IPS-18c (cell line): Measurements from ENCODE around the gene BARHL2.

Experiments used
- H3K4me3 ChIP-seq: 2 replicates; pipeline ENCODE4 v1.7.0; 2013; ENCODE audit warnings: low read depth, mild to moderate bottlenecking, low read length, moderate library complexity; ENCODE audit not compliant: insufficient read depth
- H3K9me3 ChIP-seq: one replicate; pipeline ENCODE4 v1.6.1; 2013; ENCODE audit warnings: mild to moderate bottlenecking, low read length, moderate library complexity; ENCODE audit not compliant: control insufficient read depth, insufficient read depth

BARHL2 gene

DNA sequence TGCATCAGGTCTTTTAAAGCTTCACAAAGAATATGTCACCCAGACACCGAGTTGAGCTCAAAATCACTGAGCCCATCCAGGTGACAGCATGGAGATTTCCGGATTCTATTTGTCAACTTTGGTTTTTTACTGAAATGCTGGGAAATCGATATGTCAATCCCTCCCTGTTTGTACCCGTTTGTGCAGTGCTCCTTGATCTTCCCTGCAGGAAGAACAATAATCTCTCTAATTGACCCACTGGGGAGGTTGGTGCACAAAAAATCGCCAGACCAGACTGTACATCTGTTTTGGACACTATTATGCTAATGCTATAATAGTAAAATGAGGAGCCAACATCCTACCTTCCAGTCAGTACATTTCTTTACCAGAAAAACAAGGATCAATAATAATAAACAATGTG lies 1.8 kb downstream of the BARHL2 start:
- Histone ChIP-seq H3K9me3 (no peaks in the 10 kb centered on the region), H3K4me3 (no peak overlapping the region)

DNA sequence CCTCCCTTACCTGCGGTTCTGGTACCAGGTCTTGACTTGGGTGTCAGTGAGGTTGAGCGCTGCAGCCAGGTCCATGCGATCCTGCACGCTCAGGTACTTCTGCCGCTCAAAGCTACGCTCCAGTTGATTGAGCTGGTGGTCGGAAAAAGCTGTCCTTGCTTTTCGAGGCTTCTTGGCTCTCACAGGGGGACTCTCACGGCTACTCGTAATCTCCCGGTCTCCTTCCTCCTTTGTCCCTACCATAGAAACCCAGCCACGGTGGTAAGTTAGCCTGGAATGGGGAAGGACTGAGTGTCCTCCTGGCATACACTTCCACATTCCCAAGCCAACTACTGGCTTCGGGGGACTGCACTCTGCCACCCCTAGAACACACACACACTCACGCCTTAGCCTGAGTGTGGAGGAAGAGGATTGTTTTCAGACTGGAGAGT lies 2.6 kb downstream of the BARHL2 start:
- Histone ChIP-seq H3K9me3 (no peaks in the 10 kb centered on the region), H3K4me3 (no peak overlapping the region)

DNA sequence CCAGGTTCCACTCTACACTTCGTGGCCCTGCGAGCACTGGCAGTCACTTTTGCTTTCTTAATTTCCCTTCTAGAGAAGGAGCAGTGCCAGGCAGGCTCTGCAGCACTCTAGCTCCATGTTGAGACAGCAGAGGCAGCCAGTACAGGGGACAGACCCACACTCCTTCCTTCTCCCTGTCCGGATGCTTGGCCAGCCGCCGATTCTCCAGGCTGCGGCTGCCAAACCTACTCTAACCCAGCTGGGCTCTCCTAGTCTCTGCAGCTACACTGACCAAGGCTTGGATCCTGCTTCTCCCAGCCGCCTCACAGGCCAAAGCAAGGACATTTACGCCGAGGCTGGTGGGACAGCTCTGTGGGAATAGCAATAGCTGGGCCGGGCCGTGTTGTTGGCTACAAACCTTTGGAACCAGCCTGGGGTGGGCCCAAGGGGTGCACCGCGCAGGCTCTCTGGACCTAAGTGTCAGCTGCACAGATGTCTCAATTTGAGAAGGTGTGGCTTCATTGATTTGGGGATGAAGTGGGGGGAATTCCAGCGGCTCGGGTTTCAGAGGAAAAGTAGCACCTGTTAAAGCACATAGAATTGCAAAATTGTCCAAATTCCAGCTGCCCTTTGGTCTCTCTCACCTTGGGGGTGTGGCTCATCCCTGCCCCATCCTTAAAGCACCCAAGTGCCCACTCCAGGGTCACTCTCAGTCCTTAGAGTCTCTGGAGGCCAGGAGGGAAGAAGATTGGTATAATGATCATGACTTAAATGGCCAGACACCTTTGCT lies 3.2 kb downstream of the BARHL2 start:
- Histone ChIP-seq H3K4me3 (no peak overlapping the region), H3K9me3 (no peaks in the 10 kb centered on the region)

DNA sequence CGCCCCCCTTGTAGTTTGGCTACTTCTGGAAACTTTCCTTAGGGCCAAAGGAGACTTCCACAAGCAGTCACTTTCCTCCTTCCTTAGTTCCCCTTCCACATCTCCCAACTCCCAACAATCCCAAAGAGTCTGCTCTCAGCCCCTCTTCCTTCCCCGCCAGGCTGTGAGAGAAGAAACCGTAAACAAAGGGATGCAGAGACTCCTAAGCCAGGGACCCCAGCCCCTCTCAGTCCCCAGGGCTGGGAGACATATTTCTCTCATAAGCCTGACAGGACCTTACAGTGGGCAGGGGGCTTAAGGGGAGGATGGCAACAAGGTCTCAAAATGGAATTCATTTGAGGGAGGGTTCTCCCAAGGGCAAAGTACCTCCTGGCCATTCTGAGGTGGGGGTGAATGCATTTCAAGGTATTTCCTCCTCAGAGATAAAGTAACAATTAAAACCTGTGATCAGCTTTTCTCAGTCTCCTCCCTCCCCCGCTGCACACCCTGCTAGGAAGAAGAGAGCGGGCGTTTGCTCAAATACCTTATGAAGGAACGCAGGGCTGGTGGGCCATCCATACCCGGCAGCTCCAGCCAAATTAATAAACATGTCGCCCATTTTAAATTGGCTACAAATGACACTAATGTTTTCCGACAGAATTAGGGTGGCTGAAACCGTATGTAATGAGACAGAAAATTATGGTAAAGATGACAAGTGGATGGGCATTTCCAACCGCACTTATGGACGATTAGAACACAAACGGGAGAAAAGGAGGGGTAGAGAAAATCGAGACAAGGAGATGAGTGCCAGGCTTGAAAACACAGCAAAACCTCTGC lies 4.0 kb downstream of the BARHL2 start:
- no peak overlapping the region for H3K4me3 ChIP-seq
- H3K9me3 ChIP-seq: peaks cover 2% of the 10 kb centered on the region

DNA sequence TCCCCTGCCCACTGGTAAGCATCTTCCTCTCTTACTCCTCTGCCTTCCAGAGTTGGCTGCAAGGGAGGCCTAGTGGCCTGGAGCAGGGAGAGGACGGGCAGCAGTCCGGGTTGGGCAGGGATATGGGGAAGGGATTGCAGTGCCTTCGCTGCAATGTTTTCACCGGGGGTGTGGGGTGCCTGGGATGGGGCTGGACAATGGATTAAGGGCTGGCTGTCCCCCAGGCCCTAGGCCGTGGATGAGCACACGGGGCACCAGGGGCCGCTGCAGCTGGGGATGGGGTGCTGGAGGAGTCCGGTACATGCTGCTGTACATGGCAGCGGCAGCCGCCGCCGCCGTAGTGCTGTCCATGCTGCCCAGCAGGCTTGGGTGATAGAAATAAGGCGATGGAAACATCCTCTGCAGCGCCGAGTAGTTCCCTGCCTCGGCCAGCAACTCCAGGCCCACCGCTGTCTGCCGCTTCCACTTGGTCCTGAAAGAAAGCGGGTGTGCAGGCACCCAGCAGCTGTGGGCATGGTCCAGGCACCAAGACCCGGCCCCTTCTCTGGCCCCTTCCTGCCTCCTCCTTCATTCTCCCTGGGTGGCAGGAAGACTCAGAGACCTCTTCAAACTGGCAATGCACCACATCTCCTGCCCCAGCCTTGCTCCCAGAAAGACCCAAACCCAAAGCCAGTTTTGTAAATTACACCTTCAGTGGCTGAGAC lies 4.8 kb downstream of the BARHL2 start:
- H3K9me3 ChIP-seq: peaks cover 2% of the 10 kb centered on the region
- no peak overlapping the region for H3K4me3 ChIP-seq

- H3K4me3 ChIP-seq: no peak overlapping the region
- peaks cover 2% of the 10 kb centered on the region for H3K9me3 ChIP-seq
Observed at GRCh38 chr1:90711696-90712095, 5.4 kb downstream of the BARHL2 start.

DNA sequence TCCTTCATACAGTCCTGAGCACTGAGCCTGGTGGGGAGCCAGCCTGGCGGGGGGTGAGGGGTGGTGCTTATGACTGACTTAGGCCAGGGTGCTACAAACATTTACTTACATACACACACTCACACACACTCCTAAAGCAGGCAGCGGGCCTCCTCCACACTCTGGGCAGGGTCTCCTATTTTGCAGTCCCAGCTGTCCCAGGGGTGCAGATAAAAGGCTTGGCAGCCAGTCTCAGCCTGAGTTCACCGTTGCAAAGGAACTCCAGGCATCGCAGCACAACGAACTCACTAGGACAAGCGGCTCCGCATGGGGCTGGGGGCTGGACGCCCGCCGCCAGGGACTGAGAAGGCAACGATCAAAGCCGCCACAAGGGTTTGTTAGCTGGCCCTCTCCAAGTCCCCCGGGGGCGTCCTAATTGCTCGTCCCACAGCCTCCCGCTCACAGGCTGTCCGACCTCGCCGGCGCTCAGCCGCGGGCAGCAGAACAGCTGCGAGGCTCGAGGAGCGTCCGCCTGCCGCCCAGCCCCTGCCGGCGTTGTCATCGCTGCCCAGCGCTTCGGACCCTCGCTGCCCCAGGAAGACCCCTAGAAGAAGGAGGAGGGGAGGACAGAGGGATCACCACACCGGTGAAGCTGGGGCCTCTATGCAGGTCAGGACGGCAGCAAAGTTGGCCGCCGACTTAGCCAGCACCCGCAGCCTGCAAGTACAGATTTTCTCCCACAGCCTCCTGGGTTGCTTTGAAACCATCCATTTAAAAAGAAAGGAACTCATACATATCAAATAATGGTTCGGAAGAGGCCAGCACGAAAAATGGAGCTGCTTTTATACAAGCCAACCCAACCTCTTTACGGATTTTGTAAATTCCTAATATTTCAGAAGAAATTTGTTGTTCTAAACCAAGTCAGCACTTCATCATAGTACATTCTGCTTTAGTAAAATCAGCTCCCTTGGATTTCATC lies 6.2 kb downstream of the BARHL2 start:
- Histone ChIP-seq H3K9me3 (peaks cover 2% of the 10 kb centered on the region), H3K4me3 (peak overlapping the region; percentile 6; the same call in 1 of the 2 replicates)

GRCh38 chr1:90709535-90709934 lies 7.6 kb downstream of the BARHL2 start:
- Histone ChIP-seq H3K4me3 (no peak overlapping the region), H3K9me3 (peaks cover 2% of the 10 kb centered on the region)

DNA sequence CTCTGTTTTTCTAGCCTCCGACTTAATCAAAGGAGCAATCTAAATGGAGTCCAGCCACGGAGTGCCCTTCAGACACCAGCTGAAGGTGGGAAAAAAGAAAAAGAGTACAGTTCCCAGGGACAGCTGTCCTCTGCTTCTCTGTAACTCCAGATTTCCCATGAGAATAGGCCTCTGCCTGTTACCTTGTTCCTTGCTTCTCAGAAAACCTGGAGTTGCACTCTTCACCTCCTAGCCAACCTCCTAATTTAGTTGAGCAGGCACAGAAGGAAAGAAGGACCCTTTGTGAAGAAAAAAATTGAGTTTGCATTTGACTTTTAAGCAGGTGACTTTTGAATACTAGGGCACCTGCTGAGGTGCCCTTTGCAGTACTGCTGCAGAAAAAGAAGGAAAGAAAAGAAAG lies 8.3 kb downstream of the BARHL2 start:
- peaks cover 2% of the 10 kb centered on the region for H3K9me3 ChIP-seq
- no peak overlapping the region for H3K4me3 ChIP-seq

GRCh38 chr1:90708236-90708786 lies 8.8 kb downstream of the BARHL2 start:
- H3K4me3 ChIP-seq: no peak overlapping the region
- H3K9me3 ChIP-seq: peaks cover 2% of the 10 kb centered on the region

DNA sequence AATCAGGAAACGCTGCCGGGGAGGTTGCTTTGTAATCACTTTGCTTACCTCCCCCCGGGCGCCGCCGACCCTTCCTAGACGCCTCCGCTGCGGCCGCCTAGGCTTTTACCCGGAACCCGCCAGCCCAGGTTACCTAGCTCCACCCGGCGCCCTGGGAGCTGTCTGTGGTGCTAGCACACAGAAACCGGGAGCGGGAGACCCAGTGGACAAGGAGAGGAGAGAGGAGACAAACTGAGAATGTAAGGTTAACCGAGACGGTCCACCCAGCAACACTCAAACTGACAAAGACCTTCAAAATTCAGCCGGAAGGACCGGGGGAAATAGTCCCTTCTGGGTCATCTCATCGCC lies 9.8 kb downstream of the BARHL2 start:
- H3K9me3 ChIP-seq: peaks cover 2% of the 10 kb centered on the region
- H3K4me3 ChIP-seq: peak overlapping the region; percentile 47; the same call in 1 of the 2 replicates

DNA sequence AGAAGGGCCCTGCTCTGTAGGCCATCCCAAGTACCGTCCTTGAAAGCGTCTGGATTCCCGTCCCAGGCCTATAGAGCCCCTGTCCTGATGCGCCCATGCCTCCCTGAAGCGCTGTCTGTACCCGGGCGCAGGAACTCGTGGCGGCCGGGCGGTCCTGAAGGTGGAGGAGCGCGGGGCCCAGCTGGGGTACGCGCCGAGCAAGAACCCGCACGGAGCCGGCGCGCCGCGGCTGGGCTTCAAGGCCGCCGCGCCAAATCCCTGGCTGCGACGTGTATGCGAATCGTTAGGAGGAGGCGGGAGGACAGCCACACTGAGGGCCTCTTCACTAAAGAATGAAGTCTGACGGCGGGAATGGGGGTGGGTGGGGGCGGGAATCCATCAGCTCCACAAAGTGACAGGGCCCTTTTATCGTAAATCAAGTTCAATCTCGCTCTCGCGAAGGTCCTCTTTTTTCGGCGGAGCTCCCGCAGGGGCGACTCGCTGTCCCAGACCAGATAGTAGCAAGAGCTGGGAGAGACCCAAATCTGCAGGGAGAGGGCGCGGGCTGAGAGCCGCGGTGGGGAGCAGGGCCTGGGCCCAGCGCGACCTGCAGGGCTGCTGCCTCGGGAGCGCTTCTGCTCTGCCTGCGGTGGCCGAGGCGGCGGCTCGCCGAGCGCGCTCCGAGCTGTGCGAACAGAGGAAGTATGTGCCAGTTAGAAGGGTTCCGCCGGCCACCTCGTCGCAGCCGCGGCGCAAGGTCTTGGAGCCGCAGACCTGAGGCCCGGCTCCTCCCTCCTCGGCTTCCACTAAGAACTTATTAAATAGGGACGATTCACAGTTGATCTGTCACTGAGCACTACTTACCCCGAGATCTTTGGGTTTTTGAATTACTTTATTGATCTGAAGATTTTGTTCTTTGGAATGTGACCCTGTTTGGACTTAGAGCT lies 10.4 kb downstream of the BARHL2 start:
- H3K4me3 ChIP-seq: peak overlapping the region; percentile 47
- H3K9me3 ChIP-seq: peaks cover 2% of the 10 kb centered on the region

- Histone ChIP-seq H3K4me3 (peak overlapping the region; percentile 47), H3K9me3 (peaks cover 2% of the 10 kb centered on the region)
Observed at GRCh38 chr1:90705956-90706355, 11.1 kb downstream of the BARHL2 start.

DNA sequence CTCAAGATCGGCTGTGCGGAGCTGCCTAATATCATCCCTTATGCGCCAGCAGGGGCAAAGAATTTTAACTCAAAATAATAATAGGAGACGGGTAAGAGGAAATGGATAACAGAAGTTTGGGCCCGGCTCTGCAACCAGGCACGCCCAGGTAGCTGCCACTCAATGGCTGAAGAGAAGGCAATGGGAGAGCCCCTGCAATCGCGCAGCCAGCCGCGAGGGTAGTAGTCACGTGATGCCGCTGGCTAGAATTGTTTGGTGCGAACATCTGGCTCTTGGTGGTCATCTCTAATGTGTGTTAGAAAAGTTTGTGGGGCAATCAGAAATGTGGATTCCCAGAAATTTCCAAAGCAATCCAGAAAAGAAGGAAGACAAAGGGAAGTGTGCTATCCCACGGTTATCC lies 12.3 kb downstream of the BARHL2 start:
- Histone ChIP-seq H3K4me3 (no peak overlapping the region; the same call in 1 of the 2 replicates), H3K9me3 (peaks cover 2% of the 10 kb centered on the region)

DNA sequence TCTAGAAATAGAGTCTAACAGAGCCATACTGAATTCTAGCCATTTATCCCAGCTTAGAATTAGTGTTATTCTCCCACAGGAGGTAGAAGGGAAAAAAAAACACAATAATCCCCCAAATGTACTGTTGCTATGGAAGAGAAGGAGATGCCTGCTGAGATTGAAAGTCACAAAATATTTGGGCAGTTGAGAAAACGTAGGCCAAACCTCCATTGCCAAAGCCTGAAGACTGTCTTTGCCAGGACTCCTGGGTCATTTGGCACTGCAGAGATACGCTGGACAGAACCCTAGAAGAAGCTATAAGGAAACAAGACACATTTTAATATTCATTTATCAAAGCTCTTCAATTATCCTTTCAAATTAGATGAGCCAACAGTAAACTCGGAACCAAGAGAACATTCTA lies 22.3 kb downstream of the BARHL2 start:
- no peak overlapping the region for H3K4me3 ChIP-seq
- H3K9me3 ChIP-seq: no peaks in the 10 kb centered on the region

- Histone ChIP-seq H3K4me3 (no peak overlapping the region), H3K9me3 (peaks cover 2% of the 10 kb centered on the region)
Observed at GRCh38 chr1:90687747-90688146, 29.4 kb downstream of the BARHL2 start.
